Measurements from ENCODE around the gene SLC6A13.
A peak's percentile ranks its signal among the peaks of the same experiment; 100 is the strongest.
"Not testable (repeated sequence)": the region's sequence is repeated elsewhere in the genome, so short reads cannot be mapped to it uniquely, and the experiment has no call there.

The SLC6A13 gene

DNA sequence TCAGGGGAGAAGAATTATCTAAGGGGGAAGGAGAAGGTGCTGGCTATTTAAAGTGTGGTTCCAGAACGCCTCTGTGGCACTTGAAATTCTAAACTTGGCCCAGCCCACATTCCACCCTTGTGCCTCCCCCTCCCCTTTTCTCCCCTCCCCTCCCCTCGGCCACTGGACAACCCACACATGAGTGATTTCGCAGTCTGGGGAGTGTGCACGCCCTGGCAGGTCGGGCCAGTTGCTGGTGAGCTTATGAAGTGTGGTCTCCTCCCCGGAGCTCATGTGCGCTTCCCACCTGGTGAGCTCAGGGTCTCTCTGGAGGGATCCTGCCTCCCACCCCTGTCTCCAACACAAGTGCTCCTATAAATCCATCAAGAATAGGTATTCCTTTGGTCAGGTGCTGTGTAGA is at the start of gene SLC6A13:
Gene SLC6A13, minus strand, starts transcription at position 20 of the 400 bp plus-strand sequence. CDS start 2,784 bp downstream, outside the sequence.
- no peak for DNase-seq

DNA sequence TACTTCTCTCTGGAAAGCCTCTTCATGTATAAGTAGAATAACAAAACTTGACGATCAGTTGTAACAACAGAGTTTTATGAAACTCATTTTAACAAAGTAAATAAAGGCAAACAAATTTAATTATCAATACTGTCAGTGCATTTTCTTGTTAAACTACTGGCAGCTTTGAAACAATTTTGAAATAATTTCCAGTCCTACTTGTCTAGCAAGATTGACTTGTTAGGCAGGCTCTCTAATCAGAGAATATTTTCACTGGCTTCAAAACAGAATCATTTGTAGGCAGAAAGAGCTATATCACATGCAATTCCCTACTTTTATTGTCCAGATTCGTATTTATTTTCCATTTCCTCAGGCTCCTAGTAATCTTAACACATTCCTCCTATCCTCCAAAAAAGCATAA is 45.9 kb upstream of the SLC6A13 start:
- DNase-seq = no peak

DNA sequence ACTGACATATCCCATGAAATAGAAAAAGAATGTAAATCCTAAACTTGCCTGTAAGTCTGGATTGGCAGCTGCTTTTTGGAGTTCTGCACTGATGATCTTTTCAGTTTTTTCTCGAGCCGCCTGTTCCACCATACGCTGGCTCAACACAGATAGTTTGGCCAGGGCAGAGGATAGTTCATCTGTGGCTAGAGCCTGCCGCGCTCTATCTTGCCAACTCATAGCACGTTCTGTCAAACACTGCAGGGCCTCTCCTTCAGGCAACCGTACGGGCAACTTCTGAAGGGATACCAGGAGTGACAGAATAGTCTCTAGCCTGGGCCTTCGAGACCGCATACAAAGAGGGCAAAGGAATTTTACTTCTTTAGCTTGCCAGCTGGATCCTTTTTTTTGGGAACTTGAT is 44.8 kb upstream of the SLC6A13 start:
- no peak for DNase-seq

DNA sequence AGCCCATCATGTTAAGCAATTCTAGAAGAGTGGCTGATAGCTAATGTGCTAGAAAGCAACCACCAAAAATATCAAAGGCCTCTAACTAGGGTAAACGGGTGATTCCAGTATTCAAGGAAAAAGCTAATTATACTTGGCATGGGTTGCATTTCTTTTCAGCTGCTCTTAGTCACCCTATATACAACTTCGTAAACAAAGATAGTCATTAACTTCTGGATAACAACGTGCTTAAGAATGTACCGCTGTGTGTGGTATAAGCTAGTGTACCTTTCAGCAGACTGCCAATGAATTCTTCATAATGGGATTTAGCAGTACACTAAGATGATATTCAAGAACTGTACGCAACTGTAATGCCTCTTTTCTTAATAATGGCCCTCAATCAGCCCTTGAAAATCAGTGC is 42.2 kb upstream of the SLC6A13 start:
- no peak for DNase-seq

DNA sequence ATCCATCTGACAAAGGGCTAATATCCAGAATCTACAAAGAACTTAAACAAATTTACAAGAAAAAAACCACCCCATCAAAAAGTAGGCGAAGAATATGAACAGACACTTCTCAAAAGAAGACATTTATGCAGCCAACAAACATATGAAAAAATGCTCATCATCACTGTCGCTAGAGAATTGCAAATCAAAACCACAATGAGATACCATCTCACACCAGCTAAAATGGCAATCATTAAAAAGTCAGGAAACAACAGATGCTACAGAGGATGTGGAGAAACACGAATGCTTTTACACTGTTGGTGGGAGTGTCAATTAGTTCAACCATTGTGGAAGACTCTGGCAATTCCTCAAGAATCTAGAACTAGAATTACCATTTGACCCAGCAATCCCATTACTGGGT is 40.1 kb upstream of the SLC6A13 start:
- DNase-seq = peak; percentile 3

DNA sequence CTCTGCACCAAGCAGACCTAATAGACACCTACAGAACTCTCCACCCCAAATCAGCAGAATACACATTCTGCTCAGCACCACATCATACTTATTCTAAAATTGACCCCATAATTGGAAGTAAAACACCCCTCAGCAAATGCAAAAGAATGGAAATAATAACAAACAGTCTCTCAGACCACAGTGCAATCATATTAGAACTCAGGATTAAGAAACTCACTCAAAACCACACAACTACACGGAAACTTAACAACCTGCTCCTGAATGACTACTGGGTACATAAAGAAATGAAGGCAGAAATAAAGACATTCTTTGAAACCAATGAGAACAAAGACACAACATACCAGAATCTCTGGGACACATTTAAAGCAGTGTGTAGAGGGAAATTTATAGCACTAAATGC is 37.5 kb upstream of the SLC6A13 start:
- DNase-seq = not testable (repeated sequence)

DNA sequence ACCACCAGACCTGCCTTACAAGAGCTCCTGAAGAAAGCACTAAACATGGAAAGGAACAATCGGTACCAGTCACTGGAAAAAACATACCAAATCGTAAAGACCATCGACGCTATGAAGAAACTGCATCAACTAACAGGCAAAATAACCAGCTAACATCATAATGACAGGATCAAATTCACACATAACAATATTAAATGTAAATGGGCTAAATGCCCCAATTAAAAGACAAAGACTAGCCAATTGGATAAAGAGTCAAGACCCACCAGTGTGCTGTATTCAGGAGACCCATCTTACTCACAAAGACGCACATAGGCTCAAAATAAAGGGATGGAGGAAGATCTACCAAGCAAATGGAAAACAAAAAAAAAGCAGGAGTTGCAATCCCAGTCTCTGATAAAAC is 36.9 kb upstream of the SLC6A13 start:
- DNase-seq = not testable (repeated sequence)

DNA sequence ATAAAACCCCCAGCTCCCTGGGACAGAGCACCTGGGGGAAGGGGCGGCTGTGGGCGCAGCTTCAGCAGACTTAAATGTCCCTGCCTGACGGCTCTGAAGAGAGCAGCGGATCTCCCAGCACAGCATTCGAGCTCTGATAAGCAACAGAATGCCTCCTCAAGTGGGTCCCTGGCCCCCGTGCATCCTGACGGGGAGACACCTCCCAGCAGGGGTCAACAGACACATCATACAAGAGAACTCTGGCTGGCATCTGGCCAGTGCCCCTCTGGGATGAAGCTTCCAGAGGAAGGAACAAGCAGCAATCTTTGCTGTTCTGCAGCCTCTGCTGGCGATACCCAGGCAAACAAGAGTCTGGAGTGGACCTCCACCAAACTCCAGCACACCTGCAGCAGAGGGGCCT is 35.4 kb upstream of the SLC6A13 start:
- not testable (repeated sequence) for DNase-seq

DNA sequence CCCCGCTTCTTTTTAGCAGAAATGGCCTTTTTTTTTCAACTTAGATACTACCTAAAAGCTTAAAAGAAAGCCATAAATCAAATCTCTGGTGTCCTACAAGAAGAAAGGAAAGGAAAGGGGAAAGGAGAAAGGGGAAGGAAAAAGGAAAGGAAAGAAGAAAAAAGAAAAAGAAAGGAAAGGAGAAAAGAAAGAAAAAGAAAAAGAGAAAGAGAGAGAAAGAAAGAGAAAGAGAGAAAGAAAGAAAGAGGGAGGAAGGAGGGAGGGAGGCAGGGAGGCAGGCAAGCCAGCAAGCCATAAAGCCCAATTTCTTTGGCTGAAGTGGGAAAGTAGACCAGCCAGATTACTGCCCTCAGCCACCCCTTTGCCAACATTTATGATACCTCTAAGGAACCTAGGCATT is 32.5 kb upstream of the SLC6A13 start:
- DNase-seq = no peak

DNA sequence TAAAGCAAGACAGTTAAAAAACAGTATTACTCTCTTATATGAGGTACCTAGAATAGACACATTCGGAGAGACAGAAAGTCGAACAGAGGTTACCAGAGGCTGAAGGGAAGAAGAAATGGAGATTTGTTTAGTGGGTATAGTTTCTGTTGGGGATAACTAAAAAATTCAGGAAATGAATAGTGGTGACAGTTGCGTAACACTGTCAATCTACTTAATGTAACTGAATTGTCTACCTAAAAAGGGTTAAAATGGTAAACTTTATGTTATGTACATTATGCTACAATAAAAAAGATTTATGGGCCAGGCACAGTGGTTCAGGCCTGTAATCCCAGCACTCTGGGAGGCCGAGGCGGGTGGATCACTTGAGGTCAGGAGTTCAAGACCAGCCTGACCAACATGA is 30.6 kb upstream of the SLC6A13 start:
- DNase-seq = no peak

DNA sequence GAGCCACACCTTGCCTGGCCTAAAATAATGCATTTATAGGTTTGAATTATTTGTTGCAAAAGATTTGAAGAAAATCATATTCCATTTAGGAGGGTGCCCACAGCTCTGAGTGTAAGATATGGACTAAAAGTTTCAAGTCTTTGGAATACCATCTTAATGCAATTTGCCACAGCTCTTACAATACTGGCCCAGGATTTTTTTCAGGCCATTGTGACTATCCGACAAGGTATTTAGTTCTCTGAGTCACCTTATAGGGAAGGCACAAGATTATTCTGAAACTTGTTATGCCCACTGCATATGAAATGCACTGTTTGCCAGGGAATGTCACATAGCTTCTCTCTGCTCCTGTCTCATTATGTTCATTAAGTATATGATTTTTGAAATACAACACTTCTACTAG is 29.6 kb upstream of the SLC6A13 start:
- no peak for DNase-seq

DNA sequence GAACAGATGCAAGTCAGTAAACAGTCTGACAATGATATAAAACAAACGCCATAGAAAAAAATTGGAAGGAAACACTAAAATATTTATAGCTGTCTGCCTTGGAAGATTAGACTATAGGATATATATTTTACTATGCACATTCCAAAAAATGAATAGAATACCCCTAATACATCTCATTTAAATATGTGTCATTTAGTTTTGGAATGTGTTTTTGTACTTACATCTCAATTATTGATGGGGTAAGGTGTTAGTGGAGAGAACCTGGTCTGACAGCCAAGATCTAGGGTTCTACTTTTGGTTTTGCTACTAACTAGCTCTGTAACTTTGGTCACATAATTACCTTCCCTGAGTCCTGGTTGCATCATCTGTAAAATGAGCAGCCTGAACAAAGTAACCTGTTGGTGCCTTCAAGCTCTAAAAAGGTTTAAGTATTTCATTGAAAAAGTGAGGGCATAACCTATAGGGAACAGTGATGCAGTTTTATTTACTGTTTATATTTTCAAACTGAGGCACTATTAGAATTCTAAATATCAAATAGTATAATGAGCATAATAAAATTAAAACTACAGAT is 28.6 kb upstream of the SLC6A13 start:
- no peak for DNase-seq

DNA sequence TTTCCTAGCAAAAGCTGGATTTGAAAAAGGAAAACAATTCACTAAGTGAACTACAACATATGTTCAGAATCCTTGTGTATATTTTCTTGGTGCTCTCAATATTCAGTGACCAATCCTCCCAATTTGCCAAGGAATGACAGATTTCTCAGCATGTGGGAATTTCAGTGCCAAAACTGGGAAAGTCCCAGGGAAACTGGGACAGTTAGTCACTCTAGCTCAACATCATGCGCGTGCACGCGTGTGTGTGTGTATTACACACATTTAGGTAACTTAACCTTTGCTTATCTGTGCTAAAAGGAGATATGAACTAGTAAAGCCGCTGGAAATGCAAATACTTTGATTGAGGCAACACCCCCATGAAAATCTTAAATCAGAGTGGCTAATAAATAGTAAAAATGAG is 26.1 kb upstream of the SLC6A13 start:
- DNase-seq = no peak

DNA sequence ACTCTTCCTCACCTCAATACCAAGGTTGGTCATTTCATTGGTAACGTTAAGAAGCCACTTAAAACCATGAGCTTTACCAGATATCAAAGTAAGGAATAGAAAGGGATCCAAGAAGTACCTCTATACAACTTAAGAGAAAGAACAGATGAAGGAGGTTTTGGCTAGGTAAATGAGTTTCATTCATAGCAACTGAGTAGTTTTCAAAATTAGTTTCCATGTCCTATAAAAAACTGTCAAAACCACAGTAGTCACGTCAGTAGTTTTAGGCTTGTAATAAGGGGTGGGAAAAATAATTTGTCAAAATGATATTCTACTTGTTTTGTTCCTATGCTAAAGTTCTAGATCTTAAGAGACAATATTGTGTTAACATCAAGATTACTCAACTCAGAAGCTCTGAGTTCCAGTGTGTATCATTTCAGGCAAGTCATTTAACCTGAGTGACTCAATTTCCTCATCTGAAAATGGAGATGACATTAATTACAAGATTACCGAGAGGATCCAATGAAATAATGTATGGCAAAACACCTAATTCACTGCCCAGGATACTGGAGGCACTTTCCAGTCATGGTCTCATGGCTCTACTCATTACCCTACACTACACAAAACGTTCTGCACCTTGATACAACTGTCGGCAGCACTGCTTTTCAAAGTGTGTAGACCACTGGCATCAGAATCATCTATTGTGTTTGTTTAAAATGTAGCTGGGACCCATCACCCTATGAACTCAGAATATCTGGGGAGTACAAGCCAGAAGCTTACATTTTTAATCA is 24.1 kb upstream of the SLC6A13 start:
- no peak for DNase-seq

DNA sequence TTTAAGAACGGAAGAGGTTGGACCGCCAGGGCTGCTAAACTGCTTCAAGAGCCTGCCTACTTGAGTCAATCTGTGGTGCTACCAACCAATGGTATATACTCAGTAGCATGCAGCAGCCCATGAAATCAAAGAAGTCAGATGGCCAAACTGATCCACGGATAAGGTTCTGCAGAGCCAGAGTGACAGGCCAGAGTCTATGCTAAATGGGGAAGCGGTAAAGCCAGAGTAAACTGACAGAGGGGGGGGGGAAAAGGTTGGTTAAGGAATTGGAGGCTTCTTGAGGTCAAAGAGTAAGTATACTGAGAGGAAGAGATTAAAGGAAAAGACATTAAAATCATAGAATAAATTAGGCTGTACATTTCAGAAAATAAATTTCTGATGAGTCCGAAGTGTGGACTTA is 15.4 kb upstream of the SLC6A13 start:
- no peak for DNase-seq

DNA sequence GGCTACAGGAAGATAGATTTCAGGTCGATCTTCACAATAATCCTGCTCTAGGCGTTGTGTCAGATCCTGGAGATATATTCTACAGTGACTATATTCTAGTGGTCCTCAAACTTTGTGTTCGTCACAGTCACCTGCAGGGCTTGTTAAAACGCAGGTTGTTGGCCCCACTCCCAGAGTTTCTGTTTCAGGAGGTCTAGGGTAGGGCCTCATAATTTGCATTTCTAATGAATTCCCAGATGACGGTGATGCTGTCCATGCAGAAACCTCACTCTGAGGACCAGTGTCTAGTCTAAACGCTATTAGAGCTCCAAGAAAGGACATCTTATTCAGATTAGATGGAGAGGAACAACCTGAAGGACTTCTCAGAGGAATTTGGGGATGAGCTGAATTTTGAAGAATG is 13.2 kb upstream of the SLC6A13 start:
- DNase-seq = no peak

DNA sequence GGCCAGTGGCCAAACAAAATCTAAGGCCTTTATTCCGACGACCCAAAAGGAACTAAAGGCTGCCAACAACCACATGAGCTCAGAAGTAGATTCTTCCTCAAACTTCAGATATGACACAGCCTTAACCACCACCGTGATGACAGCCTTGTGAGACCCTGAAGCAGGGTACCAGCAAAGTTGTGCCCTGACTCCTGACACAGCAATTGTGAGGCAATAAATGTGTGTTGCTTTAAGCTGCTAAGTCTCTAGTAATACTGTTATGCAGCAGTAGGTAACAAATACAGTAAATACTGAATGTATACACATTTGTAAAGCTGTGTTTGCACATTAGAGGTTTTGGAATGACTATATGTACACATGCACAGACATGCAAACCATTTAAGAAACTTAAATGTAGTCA is 10.7 kb upstream of the SLC6A13 start:
- no peak for DNase-seq

DNA sequence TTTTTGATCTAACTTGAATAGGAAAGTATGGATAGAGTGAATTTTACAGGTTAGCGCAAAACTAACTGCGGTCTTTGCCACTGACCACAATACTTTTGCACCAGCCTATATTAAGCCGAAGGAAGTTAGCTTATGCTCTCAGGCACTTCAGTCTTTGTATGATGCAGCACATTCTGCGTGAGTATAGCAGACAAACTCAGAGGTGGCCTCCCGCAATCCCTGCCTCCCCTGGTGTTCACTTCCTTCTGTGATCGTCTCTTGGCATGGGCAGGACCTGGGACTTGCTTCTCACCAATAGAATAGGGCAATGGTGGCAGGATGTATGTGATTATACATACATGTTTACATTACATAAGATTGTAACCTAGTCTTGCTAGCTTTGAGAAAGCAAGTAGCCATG is 10.3 kb upstream of the SLC6A13 start:
- no peak for DNase-seq

DNA sequence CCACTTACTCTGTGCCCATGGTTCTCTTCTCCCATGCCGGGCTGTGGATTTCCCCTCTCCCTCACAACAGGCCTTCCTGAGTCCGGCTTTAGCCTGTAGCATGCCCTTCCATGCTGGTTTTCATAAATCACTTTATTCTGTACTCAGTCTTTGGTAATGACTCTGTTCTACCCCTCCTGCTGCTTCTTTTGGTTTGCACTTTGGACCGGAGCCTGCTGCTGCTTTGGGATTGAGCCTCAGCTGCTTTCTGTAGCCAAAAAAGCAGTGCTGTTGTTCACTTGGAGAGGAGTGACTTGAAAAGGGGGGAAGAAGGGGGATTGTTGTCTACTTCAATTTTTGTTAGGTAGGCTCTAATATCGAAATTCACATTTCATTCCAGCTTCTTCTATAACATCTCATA is 8.5 kb upstream of the SLC6A13 start:
- DNase-seq = no peak

DNA sequence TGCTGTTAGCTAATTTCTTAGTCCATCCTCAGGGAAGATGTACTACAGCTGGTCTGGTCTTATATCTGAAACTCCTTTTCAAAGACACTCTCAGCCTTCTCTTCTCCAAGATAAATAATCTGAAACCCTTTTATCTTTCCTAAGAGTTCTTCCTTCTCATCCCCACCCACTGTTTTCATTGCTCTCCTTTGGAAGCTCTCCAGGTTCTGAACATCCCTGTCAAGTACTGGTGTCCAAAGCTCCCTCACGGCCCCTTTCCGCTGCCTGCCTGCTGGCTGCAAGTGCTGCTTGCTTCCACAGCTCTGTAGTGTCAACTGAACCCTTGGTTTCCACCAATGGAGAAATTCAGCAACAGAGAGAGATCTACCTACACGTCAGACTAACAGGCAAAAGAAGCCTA is 6.6 kb upstream of the SLC6A13 start:
- DNase-seq = no peak

DNA sequence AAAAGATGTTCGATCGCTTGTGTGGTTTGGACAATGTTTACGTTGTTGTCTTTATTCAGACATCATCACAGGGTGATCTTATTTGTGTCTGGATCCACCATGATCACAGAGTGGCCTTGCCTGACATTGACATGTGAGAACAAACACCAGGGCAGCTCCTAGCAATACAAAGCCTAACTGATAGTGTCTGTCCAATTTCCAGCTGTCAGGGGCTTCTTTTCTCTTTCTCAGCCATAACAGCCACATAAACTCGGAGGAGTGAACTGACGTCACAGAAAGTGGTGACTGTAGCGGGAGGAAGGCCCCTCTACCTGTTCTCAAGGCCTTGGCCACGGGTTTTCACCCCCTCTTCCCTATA is 5.8 kb upstream of the SLC6A13 start:
- DNase-seq = no peak

DNA sequence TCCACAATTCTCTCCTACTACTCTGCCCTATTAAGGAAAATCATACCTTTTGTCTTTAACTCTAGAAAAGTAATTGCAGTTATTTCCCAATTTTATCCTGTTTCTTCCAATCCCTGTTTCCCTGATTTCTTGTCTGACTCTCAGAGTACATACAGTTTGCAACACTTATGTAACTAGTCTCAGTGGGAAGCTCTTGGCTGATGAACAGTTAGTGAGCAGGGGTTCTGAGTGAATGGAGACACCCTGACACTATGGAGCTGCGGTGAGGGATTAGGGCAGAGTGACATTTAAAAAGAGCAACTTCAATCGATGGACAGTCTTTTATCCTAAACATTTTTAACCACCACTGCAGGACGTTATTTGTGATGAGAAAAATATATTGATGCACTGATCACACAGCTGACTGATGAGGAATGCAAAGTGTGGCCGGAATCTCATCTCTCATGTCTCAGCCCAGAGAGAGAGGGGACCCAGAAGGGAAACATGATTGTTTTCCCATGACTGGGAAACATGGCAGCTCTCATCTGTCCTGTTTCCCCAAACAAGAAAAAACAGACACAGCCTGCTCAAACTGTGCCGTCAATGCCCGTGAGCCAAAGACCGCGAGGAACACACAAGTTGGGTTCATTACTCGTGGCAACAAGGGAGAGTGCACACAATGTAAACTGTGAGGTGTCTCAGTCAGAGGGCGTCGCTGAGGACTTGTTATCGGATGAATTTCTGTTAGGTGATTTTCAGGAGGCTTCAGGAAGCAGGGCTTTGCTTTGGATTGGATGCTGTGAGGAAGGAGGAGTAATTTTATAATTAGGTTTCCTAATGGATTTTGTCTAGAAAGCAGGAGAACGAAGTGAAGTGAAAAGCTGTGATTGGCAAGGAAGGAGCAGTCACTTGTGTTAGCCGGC is 5.2 kb upstream of the SLC6A13 start:
- no peak for DNase-seq

DNA sequence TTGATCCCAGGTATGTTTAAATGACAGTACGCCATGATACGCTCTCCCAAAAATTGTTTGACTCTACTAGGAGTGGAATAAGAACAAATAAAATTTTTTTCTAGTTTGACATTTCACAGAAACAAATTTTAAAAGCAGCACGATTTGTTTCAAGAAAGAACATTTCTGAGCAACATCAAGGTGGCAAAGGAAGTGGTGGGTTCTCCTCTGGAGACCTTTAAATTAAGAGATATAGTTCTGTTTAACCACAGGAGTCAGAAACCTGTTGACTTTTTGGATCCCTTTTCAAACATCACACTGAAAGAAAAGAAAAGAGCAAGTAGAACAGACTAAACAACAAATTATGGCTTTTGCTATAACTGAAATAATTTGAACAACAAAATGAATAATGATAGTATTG is 2.5 kb upstream of the SLC6A13 start:
- DNase-seq = no peak

DNA sequence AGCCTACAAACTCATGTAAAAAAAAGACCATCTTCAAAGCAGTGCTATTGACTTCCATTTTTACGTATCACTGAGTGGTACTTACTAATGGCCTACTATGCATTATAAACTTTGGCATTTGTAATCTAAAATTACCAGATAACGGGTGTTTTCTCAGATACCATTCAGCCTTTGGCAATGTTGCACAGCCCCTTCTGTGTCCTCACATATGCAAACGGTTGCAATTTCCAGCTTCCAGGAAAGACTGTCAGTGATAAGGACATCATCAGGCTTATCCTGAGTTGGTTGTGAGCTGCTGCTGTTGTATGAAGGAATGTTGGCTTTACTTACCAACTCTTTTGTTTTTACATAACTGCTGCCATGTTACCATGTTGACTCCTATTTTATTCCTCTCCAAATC is 1.6 kb upstream of the SLC6A13 start:
- DNase-seq = no peak

Measured in CD4-positive, alpha-beta T cell treated with Interleukin-12 subunit alpha and Interleukin-12 subunit beta, for 1 hour (primary cell).